SK-N-SH (cell line): ENCODE data around the gene NCAPG.

ENCODE experiments used
- CTCF ChIP-seq: fragments of 200-600 bp; sonication (generic); IDR thresholded peaks from 2 replicates; pipeline ENCODE4 v1.6.1; 2017; ENCODE audit warnings: antibody characterized with exemption, mild to moderate bottlenecking, moderate library complexity
- EZH2phosphoT487 ChIP-seq: fragments of 200-600 bp; sonication (generic); IDR thresholded peaks from 2 replicates; pipeline ENCODE4 v1.6.1; 2017; ENCODE audit warnings: low read depth, mixed run types, mild to moderate bottlenecking, antibody characterized with exemption, moderate library complexity, borderline replicate concordance
- FOXJ3 ChIP-seq: sonication (generic); formaldehyde crosslinking; IDR thresholded peaks from 2 replicates; pipeline ENCODE4 v1.5.1; 2020; ENCODE audit warnings: mild to moderate bottlenecking, missing genetic modification reagents
- GABPA ChIP-seq: IDR thresholded peaks from 2 replicates; pipeline ENCODE4 v1.4.0; 2012; ENCODE audit warnings: low read depth, mild to moderate bottlenecking
- GATA2 ChIP-seq: sonication (generic); formaldehyde crosslinking; IDR thresholded peaks from 2 replicates; pipeline ENCODE4 v1.5.0; 2020; ENCODE audit warnings: mild to moderate bottlenecking, missing genetic modification reagents
- JUND ChIP-seq: IDR thresholded peaks from 2 replicates; pipeline ENCODE4 v1.4.0; 2012
- MXI1 ChIP-seq: IDR thresholded peaks from 2 replicates; pipeline ENCODE4 v1.6.1; 2012; ENCODE audit warnings: mild to moderate bottlenecking, low read depth, low read length, improper control_type of control experiment
- NFIC ChIP-seq: IDR thresholded peaks from 2 replicates; pipeline ENCODE4 v1.4.0; 2012; ENCODE audit warnings: borderline replicate concordance
- RAD21 ChIP-seq: IDR thresholded peaks from 2 replicates; pipeline ENCODE4 v1.6.1; 2012; ENCODE audit warnings: mild to moderate bottlenecking, low read length
- SMC3 ChIP-seq: IDR thresholded peaks from 2 replicates; pipeline ENCODE4 v1.6.1; 2012; ENCODE audit warnings: low read depth, low read length, improper control_type of control experiment
- TAF1 ChIP-seq: IDR thresholded peaks from 2 replicates; pipeline ENCODE4 v1.6.1; 2012; ENCODE audit warnings: low read depth, mild to moderate bottlenecking, low read length, moderate library complexity, borderline replicate concordance
- TF ChIP-seq, protein P1 (sequence below): IDR thresholded peaks from 2 replicates; pipeline ENCODE4 v1.6.1; 2012; ENCODE audit warnings: mild to moderate bottlenecking, low read depth, low read length, moderate library complexity
- TF ChIP-seq, protein P2 (sequence below): IDR thresholded peaks from 2 replicates; pipeline ENCODE4; 2012

- TF ChIP-seq RAD21 (no peak), CTCF (no peak), GABPA (no peak), TAF1 (no peak), JUND (no peak), GATA2 (no peak), EZH2phosphoT487 (no peak), MXI1 (no peak), NFIC (no peak), SMC3 (no peak), FOXJ3 (CRISPR knock-in tag) (no peak)
- TF ChIP-seq, protein P1, sequence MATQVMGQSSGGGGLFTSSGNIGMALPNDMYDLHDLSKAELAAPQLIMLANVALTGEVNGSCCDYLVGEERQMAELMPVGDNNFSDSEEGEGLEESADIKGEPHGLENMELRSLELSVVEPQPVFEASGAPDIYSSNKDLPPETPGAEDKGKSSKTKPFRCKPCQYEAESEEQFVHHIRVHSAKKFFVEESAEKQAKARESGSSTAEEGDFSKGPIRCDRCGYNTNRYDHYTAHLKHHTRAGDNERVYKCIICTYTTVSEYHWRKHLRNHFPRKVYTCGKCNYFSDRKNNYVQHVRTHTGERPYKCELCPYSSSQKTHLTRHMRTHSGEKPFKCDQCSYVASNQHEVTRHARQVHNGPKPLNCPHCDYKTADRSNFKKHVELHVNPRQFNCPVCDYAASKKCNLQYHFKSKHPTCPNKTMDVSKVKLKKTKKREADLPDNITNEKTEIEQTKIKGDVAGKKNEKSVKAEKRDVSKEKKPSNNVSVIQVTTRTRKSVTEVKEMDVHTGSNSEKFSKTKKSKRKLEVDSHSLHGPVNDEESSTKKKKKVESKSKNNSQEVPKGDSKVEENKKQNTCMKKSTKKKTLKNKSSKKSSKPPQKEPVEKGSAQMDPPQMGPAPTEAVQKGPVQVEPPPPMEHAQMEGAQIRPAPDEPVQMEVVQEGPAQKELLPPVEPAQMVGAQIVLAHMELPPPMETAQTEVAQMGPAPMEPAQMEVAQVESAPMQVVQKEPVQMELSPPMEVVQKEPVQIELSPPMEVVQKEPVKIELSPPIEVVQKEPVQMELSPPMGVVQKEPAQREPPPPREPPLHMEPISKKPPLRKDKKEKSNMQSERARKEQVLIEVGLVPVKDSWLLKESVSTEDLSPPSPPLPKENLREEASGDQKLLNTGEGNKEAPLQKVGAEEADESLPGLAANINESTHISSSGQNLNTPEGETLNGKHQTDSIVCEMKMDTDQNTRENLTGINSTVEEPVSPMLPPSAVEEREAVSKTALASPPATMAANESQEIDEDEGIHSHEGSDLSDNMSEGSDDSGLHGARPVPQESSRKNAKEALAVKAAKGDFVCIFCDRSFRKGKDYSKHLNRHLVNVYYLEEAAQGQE = no peak
- TF ChIP-seq, protein P2, sequence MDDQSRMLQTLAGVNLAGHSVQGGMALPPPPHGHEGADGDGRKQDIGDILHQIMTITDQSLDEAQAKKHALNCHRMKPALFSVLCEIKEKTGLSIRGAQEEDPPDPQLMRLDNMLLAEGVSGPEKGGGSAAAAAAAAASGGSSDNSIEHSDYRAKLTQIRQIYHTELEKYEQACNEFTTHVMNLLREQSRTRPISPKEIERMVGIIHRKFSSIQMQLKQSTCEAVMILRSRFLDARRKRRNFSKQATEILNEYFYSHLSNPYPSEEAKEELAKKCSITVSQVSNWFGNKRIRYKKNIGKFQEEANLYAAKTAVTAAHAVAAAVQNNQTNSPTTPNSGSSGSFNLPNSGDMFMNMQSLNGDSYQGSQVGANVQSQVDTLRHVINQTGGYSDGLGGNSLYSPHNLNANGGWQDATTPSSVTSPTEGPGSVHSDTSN = no peak
Observed at GRCh38 chr4:17781300-17782287, 29.2 kb upstream of the NCAPG start, which contains the start of gene FAM184B.
